B cell (primary cell): Measurements from ENCODE around the gene KCNMB2. TPM values are rescaled to one million over a fixed set of nuclear protein-coding genes. Genes with fewer than 3 reads are reported as not detected.
"Not testable (repeated sequence)": the region's sequence is repeated elsewhere in the genome, so short reads cannot be mapped to it uniquely, and the experiment has no call there.

Experiments used
- ATAC-seq: fragments of 200-7000 bp; cut with Tn5 transposase; one replicate; pipeline ENCODE4 v1.10.0; 2021; ENCODE audit warnings: low read depth, mild to moderate bottlenecking, moderate number of reproducible peaks, moderate library complexity
- CTCF ChIA-PET: fragments of 350-600 bp; sonication (Branson Sonifier 250); formaldehyde crosslinking; loops from one replicate; lab custom pipeline; 2021; ENCODE audit warnings: antibody characterized with exemption, inconsistent platforms; lab: Charles Lee
- POLR2A ChIA-PET: fragments of 350-600 bp; sonication (Branson Sonifier 250); formaldehyde crosslinking; loops from one replicate; lab custom pipeline; 2021; ENCODE audit warnings: antibody characterized with exemption; lab: Charles Lee
- DNase-seq: peaks from one replicate; pipeline ENCODE4 v3.0.0; 2013
- H2AFZ ChIP-seq: 2 replicates; pipeline ENCODE4 v1.6.1; 2012; ENCODE audit warnings: mild to moderate bottlenecking, low read depth, low read length; ENCODE audit not compliant: insufficient read depth, poor library complexity, severe bottlenecking
- H3K27ac ChIP-seq, 2 donors: 1 replicate in 1 of 2; 2 replicates in 1 of 2; pipeline ENCODE4 v1.5.1; 2012 to 2013; ENCODE audit warnings: low read length in 2 of 2, mild to moderate bottlenecking in 2 of 2, moderate library complexity in 1 of 2
- H3K27me3 ChIP-seq, 4 experiments: fragments of 200-600 bp in 1 of 4; sonication (generic) in 1 of 4; replicated peaks in 1 of 4; 1 replicate in 2 of 4; 2 replicates in 2 of 4; pipeline versions ENCODE4 v1.6.1 to v1.7.0; 2013 to 2016; ENCODE audit warnings: low read length in 3 of 4, mild to moderate bottlenecking in 2 of 4, mixed read lengths in 1 of 4, moderate library complexity in 1 of 4; ENCODE audit not compliant: insufficient read depth in 4 of 4, control insufficient read depth in 3 of 4; ENCODE audit errors: control extremely low read depth in 1 of 4
- H3K36me3 ChIP-seq, 2 experiments: replicated peaks in 1 of 2; 1 replicate in 1 of 2; 2 replicates in 1 of 2; pipeline versions ENCODE4 v1.6.1 to v1.7.1; 2013; ENCODE audit warnings: low read length in 1 of 2; ENCODE audit not compliant: insufficient read depth in 2 of 2, control insufficient read depth in 1 of 2; ENCODE audit errors: control extremely low read depth in 1 of 2, extremely low read depth in 1 of 2
- H3K4me1 ChIP-seq, 2 donors: fragments of 200-600 bp in 1 of 2; sonication (generic) in 1 of 2; 1 replicate in 1 of 2; 2 replicates in 1 of 2; pipeline versions ENCODE4 v1.5.1 to v1.6.1; 2013 to 2017; ENCODE audit warnings: low read length in 2 of 2; ENCODE audit not compliant: control insufficient read depth in 2 of 2, insufficient read depth in 2 of 2
- H3K4me2 ChIP-seq: replicated peaks from 2 replicates; pipeline ENCODE3; 2012; ENCODE audit warnings: mild to moderate bottlenecking, low read depth, low read length; ENCODE audit not compliant: poor library complexity, severe bottlenecking
- H3K4me3 ChIP-seq, 5 experiments: fragments of 200-600 bp in 1 of 5; sonication (generic) in 1 of 5; 1 replicate in 3 of 5; 2 replicates in 2 of 5; pipeline versions ENCODE4 v1.5.1 to v1.7.0; 2011 to 2016; ENCODE audit warnings: low read length in 4 of 5, mild to moderate bottlenecking in 4 of 5, low read depth in 2 of 5, control low read depth in 1 of 5, moderate library complexity in 1 of 5; ENCODE audit not compliant: insufficient read depth in 1 of 5; ENCODE audit errors: control extremely low read depth in 1 of 5, extremely low read depth in 1 of 5
- H3K79me2 ChIP-seq: fragments of 200-600 bp; sonication (generic); one replicate; pipeline ENCODE4 v1.6.0; 2016; ENCODE audit warnings: low read length; ENCODE audit not compliant: control insufficient read depth, insufficient read depth
- H3K9ac ChIP-seq: fragments of 200-600 bp; sonication (generic); 2 replicates; pipeline ENCODE4 v1.6.1; 2017; ENCODE audit warnings: mild to moderate bottlenecking, low read length, moderate library complexity
- H3K9me3 ChIP-seq, 3 donors: one replicate each; pipeline versions ENCODE4 v1.6.1 to v1.7.1; 2013; ENCODE audit warnings: low read length in 2 of 3; ENCODE audit not compliant: control insufficient read depth in 2 of 3, insufficient read depth in 1 of 3; ENCODE audit errors: control extremely low read depth in 1 of 3
- H4K20me1 ChIP-seq: 2 replicates; pipeline ENCODE4 v1.6.0; 2012; ENCODE audit warnings: mild to moderate bottlenecking, low read length; ENCODE audit not compliant: insufficient read depth, control insufficient read depth, poor library complexity, severe bottlenecking
- H3K27ac Mint-ChIP-seq: one replicate; pipeline ENCODE4 v1.8.0; 2021; ENCODE audit warnings: mixed read lengths
- H3K27me3 Mint-ChIP-seq: one replicate; pipeline ENCODE4 v1.8.0; 2021; ENCODE audit warnings: mixed read lengths
- H3K4me1 Mint-ChIP-seq: one replicate; pipeline ENCODE4 v1.8.0; 2021; ENCODE audit warnings: mixed read lengths
- H3K4me3 Mint-ChIP-seq: one replicate; pipeline ENCODE4 v1.8.0; 2021; ENCODE audit warnings: mixed read lengths
- H3K9me3 Mint-ChIP-seq: one replicate; pipeline ENCODE4 v1.8.0; 2022; ENCODE audit warnings: mixed read lengths; ENCODE audit not compliant: insufficient read depth
- EZH2 ChIP-seq: IDR thresholded peaks from 2 replicates; pipeline ENCODE4 v1.6.1; 2012; ENCODE audit warnings: borderline replicate concordance, low read depth, mild to moderate bottlenecking, moderate library complexity, low read length; ENCODE audit not compliant: insufficient read depth, poor library complexity, severe bottlenecking
- WGBS: methylation state at CpG from one replicate; pipeline ENCODE4 v1.1.5; 2013; ENCODE audit warnings: missing lambda C conversion rate; ENCODE audit not compliant: insufficient coverage; 5-methylcytosine and 5-hydroxymethylcytosine counted together
- intact Hi-C: fragments of 100-400 bp; cut with micrococcal nuclease; formaldehyde crosslinking; loops from one replicate; pipeline ENCODE4 v1.10.0; 2022
- polyA plus RNA-seq: library from polyadenylated mRNA; depleted of rRNA; stranded (reverse); fragments of >200 nt; gene quantifications from 2 replicates; pipeline ENCODE4 v1.2.3, GENCODE V29; 2012
- total RNA-seq, 2 donors: library from RNA; stranded (reverse); fragments of 120-200 nt in 1 of 2; gene quantifications; 1 replicate in 1 of 2; 2 replicates in 1 of 2; pipeline versions ENCODE4 v1.2.3 to v1.2.4, GENCODE V29; 2013 to 2022
- TF ChIP-seq, protein P1 (sequence below): fragments of 200-600 bp; IDR thresholded peaks from one replicate; pipeline ENCODE4 v1.8.0; 2022; ENCODE audit warnings: antibody characterized with exemption, mild to moderate bottlenecking

Gene KCNMB2
- total and polyA plus RNA-seq, 2 donors (not counting 1 experiment from before 2014, with no cell fraction given): not detected

DNA sequence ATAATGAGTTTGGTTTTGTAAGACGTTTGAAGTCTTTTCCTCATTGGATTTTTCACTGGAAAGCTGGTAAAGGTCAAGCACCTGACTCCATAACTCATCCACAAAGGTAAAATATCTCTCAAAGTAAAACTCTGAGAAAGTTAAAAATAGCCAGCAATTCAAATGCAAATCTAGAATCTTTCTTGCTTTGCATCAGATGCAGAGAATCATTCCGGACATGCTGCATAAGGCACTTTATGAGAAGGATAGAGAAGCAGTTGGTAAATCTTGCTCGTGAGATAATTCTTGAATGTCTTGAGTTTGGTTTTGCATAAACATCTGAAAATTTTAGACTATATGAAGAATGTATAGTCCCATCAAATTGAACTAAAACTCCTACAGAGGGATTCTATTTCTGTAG is 9.1 kb downstream of the KCNMB2 start:
- Mint-ChIP-seq H3K4me3 (no peak overlapping the region), H3K27me3 (peaks cover 7% of the 10 kb centered on the region), H3K4me1 (no peaks in the 10 kb centered on the region), H3K27ac (no peak overlapping the region), H3K9me3 (no peaks in the 10 kb centered on the region)
- no peaks in the 10 kb centered on the region for H3K79me2 ChIP-seq
- ATAC-seq: no peak
- no peaks in the 10 kb centered on the region for H3K4me1 ChIP-seq
- H3K9me3 ChIP-seq: no peaks in the 10 kb centered on the region
- no peak overlapping the region for H2AFZ ChIP-seq
- POLR2A ChIA-PET: no interaction called here
- intact Hi-C loops: no loop called here
- no peak overlapping the region for H3K4me2 ChIP-seq
- no peak for DNase-seq
- no peaks in the 10 kb centered on the region for H3K36me3 ChIP-seq
- no peaks in the 10 kb centered on the region for H3K27me3 ChIP-seq
- TF ChIP-seq, protein P1, sequence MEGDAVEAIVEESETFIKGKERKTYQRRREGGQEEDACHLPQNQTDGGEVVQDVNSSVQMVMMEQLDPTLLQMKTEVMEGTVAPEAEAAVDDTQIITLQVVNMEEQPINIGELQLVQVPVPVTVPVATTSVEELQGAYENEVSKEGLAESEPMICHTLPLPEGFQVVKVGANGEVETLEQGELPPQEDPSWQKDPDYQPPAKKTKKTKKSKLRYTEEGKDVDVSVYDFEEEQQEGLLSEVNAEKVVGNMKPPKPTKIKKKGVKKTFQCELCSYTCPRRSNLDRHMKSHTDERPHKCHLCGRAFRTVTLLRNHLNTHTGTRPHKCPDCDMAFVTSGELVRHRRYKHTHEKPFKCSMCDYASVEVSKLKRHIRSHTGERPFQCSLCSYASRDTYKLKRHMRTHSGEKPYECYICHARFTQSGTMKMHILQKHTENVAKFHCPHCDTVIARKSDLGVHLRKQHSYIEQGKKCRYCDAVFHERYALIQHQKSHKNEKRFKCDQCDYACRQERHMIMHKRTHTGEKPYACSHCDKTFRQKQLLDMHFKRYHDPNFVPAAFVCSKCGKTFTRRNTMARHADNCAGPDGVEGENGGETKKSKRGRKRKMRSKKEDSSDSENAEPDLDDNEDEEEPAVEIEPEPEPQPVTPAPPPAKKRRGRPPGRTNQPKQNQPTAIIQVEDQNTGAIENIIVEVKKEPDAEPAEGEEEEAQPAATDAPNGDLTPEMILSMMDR: no peak
- TF ChIP-seq EZH2: no peak
- CTCF ChIA-PET: no interaction called here
- 100% methylated on average over 1 of the region's 3 CpGs for whole genome bisulfite sequencing
- no peaks in the 10 kb centered on the region for H4K20me1 ChIP-seq
- H3K27ac ChIP-seq: no peak overlapping the region
- no peak overlapping the region for H3K9ac ChIP-seq
- no peak overlapping the region for H3K4me3 ChIP-seq

DNA sequence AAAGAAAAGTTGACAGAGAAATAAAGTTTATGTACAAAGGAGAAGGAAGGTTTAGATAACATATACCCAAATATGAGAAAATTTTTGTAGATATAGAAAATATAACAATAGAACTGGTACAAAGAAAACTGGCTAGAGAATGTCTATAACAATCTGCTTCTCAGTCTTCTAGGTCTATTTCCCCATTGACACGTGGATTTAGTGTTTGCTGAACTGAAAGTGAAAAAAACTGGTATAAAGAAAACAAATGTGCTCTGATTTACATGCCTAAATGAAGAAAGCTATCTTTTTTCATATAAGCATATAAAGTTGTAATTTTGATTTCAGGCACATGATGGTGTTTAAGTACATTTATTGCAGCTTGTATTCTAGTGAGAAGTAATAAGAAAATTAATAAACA is 9.8 kb downstream of the KCNMB2 start:
- Histone ChIP-seq H3K4me1 (no peaks in the 10 kb centered on the region), H3K9me3 (no peaks in the 10 kb centered on the region), H3K4me3 (no peak overlapping the region), H4K20me1 (no peaks in the 10 kb centered on the region), H3K27me3 (no peaks in the 10 kb centered on the region), H2AFZ (no peak overlapping the region), H3K79me2 (no peaks in the 10 kb centered on the region), H3K9ac (no peak overlapping the region), H3K36me3 (no peaks in the 10 kb centered on the region), H3K27ac (no peak overlapping the region), H3K4me2 (no peak overlapping the region)
- H3K27ac Mint-ChIP-seq: no peak overlapping the region
- ChIA-PET CTCF (no interaction called here), POLR2A (no interaction called here)
- no peak overlapping the region for H3K4me3 Mint-ChIP-seq
- H3K9me3 Mint-ChIP-seq: no peaks in the 10 kb centered on the region
- intact Hi-C loops: no loop called here
- ATAC-seq (no peak), DNase-seq (no peak)
- no CpG with 5 or more reads among the region's 1 CpG for WGBS
- TF ChIP-seq, protein P1: no peak
- TF ChIP-seq EZH2: no peak
- peaks cover 2% of the 10 kb centered on the region for H3K27me3 Mint-ChIP-seq
- no peaks in the 10 kb centered on the region for H3K4me1 Mint-ChIP-seq

DNA sequence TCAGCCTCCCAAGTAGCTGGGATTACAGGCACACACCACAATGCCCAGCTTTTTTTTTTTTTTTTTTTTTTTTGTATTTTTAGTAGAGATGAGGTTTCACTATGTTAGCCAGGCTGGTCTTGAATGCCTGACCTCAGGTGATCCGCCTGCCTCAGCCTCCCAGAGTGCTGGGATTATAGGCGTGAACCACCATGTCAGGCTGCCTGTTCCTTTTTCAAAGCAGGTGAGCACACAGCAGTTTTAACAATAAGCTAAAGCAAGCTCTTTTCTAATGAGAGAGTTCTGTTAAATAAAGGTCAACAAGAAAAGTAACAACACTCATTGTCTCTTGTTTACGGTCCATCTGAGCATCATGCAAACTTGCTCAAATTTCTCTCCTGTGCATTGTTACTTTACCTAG is 13.2 kb downstream of the KCNMB2 start:
- H3K9me3 Mint-ChIP-seq, H3K9me3 ChIP-seq, POLR2A ChIA-PET, H3K4me1 ChIP-seq, H3K27me3 Mint-ChIP-seq, H3K4me3 ChIP-seq, H3K9ac ChIP-seq, H3K79me2 ChIP-seq, H3K4me1 Mint-ChIP-seq, H3K27ac ChIP-seq, H3K4me3 Mint-ChIP-seq, DNase-seq, ATAC-seq, H3K4me2 ChIP-seq, H2AFZ ChIP-seq, CTCF ChIA-PET, H3K36me3 ChIP-seq, H3K27me3 ChIP-seq, H4K20me1 ChIP-seq, intact Hi-C loops, H3K27ac Mint-ChIP-seq: not testable (repeated sequence)
- WGBS: 100% methylated on average over 1 of the region's 3 CpGs
